ENCODE measurements around the gene MIA.

Gene MIA

GRCh38 chr19:40750058-40750873 is 25.1 kb upstream of the MIA start, which contains the start of gene ACTMAP (continued):
- TF ChIP-seq, protein P1, sequence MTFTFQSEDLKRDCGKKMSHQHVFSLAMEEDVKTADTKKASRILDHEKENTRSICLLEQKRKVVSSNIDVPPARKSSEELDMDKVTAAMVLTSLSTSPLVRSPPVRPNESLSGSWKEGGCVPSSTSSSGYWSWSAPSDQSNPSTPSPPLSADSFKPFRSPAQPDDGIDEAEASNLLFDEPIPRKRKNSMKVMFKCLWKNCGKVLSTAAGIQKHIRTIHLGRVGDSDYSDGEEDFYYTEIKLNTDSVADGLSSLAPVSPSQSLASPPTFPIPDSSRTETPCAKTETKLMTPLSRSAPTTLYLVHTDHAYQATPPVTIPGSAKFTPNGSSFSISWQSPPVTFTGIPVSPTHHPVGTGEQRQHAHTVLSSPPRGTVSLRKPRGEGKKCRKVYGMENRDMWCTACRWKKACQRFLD (tag by site-specific recombination; IDR thresholded peaks at IDR 0.05), result no peak
- TF ChIP-seq ZNF280C (tag by site-specific recombination; IDR thresholded peaks at IDR 0.05) (no peak), ZNF555 (tag by site-specific recombination; conservative IDR thresholded peaks at IDR 0.05) (no peak), ZIC2 (tag by site-specific recombination; IDR thresholded peaks at IDR 0.05) (peak; percentile 52; the same call in 1 of the 2 replicates), KLF8 (tag by site-specific recombination; IDR thresholded peaks at IDR 0.05) (peak; percentile 93), ZNF248 (tag by site-specific recombination; IDR thresholded peaks at IDR 0.05) (no peak), GLIS1 (tag by site-specific recombination; IDR thresholded peaks at IDR 0.05) (peak; percentile 89), HIC1 (tag by site-specific recombination; IDR thresholded peaks at IDR 0.05) (no peak), OSR2 (tag by site-specific recombination; IDR thresholded peaks at IDR 0.05) (0 out of 2 replicates have a peak, but pooled peaks have one; percentile 14), HOXA7 (CRISPR knock-in tag; IDR thresholded peaks at IDR 0.05; ENCODE audit: borderline replicate concordance) (no peak), ZNF510 (tag by site-specific recombination; IDR thresholded peaks at IDR 0.05; ENCODE audit: insufficient replicate concordance) (no peak), ZNF23 (tag by site-specific recombination; IDR thresholded peaks at IDR 0.05; ENCODE audit: borderline replicate concordance) (no peak), ZNF146 (tag by site-specific recombination; IDR thresholded peaks at IDR 0.05) (peak; percentile 22; the same call in 1 of the 2 replicates), ZNF416 (tag by site-specific recombination; IDR thresholded peaks at IDR 0.05) (no peak), ZBTB6 (tag by site-specific recombination; IDR thresholded peaks at IDR 0.05) (peak; percentile 43; the same call in 1 of the 2 replicates), SP2 (tag by site-specific recombination; IDR thresholded peaks at IDR 0.05) (peak; percentile 99), TRIM28 (IDR thresholded peaks at IDR 0.05; ENCODE audit: borderline replicate concordance, low read length) (no peak), ZNF501 (tag by site-specific recombination; IDR thresholded peaks at IDR 0.05) (peak; percentile 99), ZEB2 (tag by site-specific recombination; IDR thresholded peaks at IDR 0.05) (peak; percentile 90), ZNF544 (tag by site-specific recombination; IDR thresholded peaks at IDR 0.05) (no peak), PATZ1 (tag by site-specific recombination; IDR thresholded peaks at IDR 0.05) (peak; percentile 96), ZNF561 (tag by site-specific recombination; IDR thresholded peaks at IDR 0.05; ENCODE audit: borderline replicate concordance) (peak; percentile 94; the same call in 1 of the 2 replicates), SP7 (tag by site-specific recombination; IDR thresholded peaks at IDR 0.05) (peak; percentile 89), ZNF785 (tag by site-specific recombination; IDR thresholded peaks at IDR 0.05) (no peak), MYNN (tag by site-specific recombination; IDR thresholded peaks at IDR 0.05; ENCODE audit: borderline replicate concordance) (no peak), ZNF362 (tag by site-specific recombination; IDR thresholded peaks at IDR 0.05) (no peak), ZNF514 (tag by site-specific recombination; IDR thresholded peaks at IDR 0.05) (no peak), ZNF132 (tag by site-specific recombination; IDR thresholded peaks at IDR 0.05; ENCODE audit: borderline replicate concordance) (no peak), ZNF366 (tag by site-specific recombination; conservative IDR thresholded peaks at IDR 0.05) (peak; percentile 86), KLF9 (tag by site-specific recombination; IDR thresholded peaks at IDR 0.05; ENCODE audit: low read depth) (peak; percentile 97)
